H1 (cell line): ENCODE data around the gene ITSN1. TPM values are rescaled to one million over a fixed set of nuclear protein-coding genes. Genes with fewer than 3 reads are reported as not detected.

Experiments used
- CTCF ChIA-PET: fragments of 300-600 bp; sonication (Branson Sonifier 250); formaldehyde crosslinking; loops from one replicate; lab custom pipeline; 2021; ENCODE audit not compliant: partially characterized antibody; lab: Charles Lee
- POLR2A ChIA-PET: fragments of 300-600 bp; sonication (Branson Sonifier 250); formaldehyde crosslinking; loops from one replicate; lab custom pipeline; 2021; ENCODE audit warnings: inconsistent platforms; ENCODE audit not compliant: partially characterized antibody; lab: Charles Lee
- DNase-seq, 2 experiments: peaks; one replicate each; pipeline versions ENCODE4 v3.0.0 to v3.0.0-alpha.2; 2010 to 2022; ENCODE audit warnings: low spot score in 2 of 2, low read depth in 1 of 2, mixed read lengths in 1 of 2
- FAIRE-seq: peaks from 2 replicates; lab custom pipeline; 2011; peaks lifted over from hg19 to GRCh38; lab: Jason Lieb, UNC
- H2AFZ ChIP-seq: 2 replicates; pipeline ENCODE4 v1.8.1; 2012; ENCODE audit warnings: low read length, inconsistent platforms
- H2AK5ac ChIP-seq: 2 replicates; pipeline ENCODE4 v1.6.1; 2013; ENCODE audit warnings: low read depth, low read length
- H2BK120ac ChIP-seq: replicated peaks from 2 replicates; pipeline ENCODE3; 2013; ENCODE audit warnings: low read depth, low read length, inconsistent platforms
- H2BK12ac ChIP-seq: 2 replicates; pipeline ENCODE4 v1.6.1; 2013; ENCODE audit warnings: low read depth, low read length
- H2BK15ac ChIP-seq: 2 replicates; pipeline ENCODE4 v1.6.1; 2013; ENCODE audit warnings: low read length
- H2BK20ac ChIP-seq: 2 replicates; pipeline ENCODE4 v1.6.1; 2013; ENCODE audit warnings: low read length
- H2BK5ac ChIP-seq: 2 replicates; pipeline ENCODE4 v1.6.1; 2013; ENCODE audit warnings: low read depth, low read length
- H3K14ac ChIP-seq: 2 replicates; pipeline ENCODE4 v1.6.1; 2013; ENCODE audit warnings: inconsistent platforms; ENCODE audit not compliant: insufficient read length
- H3K18ac ChIP-seq: 2 replicates; pipeline ENCODE4 v1.6.1; 2013; ENCODE audit warnings: low read length; ENCODE audit errors: extremely low read depth
- H3K23ac ChIP-seq: 2 replicates; pipeline ENCODE4 v1.6.1; 2013; ENCODE audit warnings: inconsistent platforms; ENCODE audit not compliant: insufficient read length
- H3K23me2 ChIP-seq: 2 replicates; pipeline ENCODE4 v1.6.1; 2013; ENCODE audit warnings: low read depth, low read length
- H3K27ac ChIP-seq: 2 replicates; pipeline ENCODE4 v1.6.1; 2011; ENCODE audit warnings: low read depth, low read length, inconsistent platforms
- H3K27me3 ChIP-seq, 4 experiments: replicated peaks in 1 of 4; 1 replicate in 1 of 4; 2 replicates in 3 of 4; pipeline versions ENCODE4 v1.6.1 to v1.8.1; 2011 to 2013; ENCODE audit warnings: low read length in 3 of 4, mild to moderate bottlenecking in 3 of 4, inconsistent platforms in 2 of 4, mixed read lengths in 2 of 4, moderate library complexity in 1 of 4; ENCODE audit not compliant: control insufficient read depth in 3 of 4, insufficient read depth in 3 of 4; ENCODE audit errors: extremely low read depth in 1 of 4
- H3K36me3 ChIP-seq, 4 experiments: 2 replicates each; pipeline versions ENCODE4 v1.6.1 to v1.8.1; 2011 to 2013; ENCODE audit warnings: mild to moderate bottlenecking in 4 of 4, low read length in 3 of 4, moderate library complexity in 2 of 4, control low read depth in 1 of 4, inconsistent platforms in 1 of 4; ENCODE audit not compliant: insufficient read depth in 4 of 4, control insufficient read depth in 2 of 4
- H3K4ac ChIP-seq: replicated peaks from 2 replicates; pipeline ENCODE3; 2013; ENCODE audit warnings: low read length, low read depth, mixed read lengths, inconsistent platforms; ENCODE audit not compliant: insufficient read length
- H3K4me1 ChIP-seq, 4 experiments: replicated peaks in 1 of 4; 1 replicate in 1 of 4; 2 replicates in 3 of 4; pipeline versions ENCODE4 v1.6.1 to v1.8.1; 2011 to 2013; ENCODE audit warnings: low read length in 3 of 4, inconsistent platforms in 2 of 4, mixed read lengths in 1 of 4; ENCODE audit not compliant: insufficient read depth in 4 of 4, control insufficient read depth in 3 of 4
- H3K4me2 ChIP-seq, 2 experiments: 2 replicates each; pipeline versions ENCODE4 v1.6.1 to v1.8.1; 2011 to 2013; ENCODE audit warnings: low read depth in 2 of 2, low read length in 2 of 2, control low read depth in 1 of 2, inconsistent platforms in 1 of 2, mild to moderate bottlenecking in 1 of 2; ENCODE audit not compliant: insufficient read depth in 1 of 2
- H3K4me3 ChIP-seq, 4 experiments: fragments of 200-600, 300-600 bp in 1 of 4; sonication (generic), shearing (Covaris generic), sonication (Bioruptor Twin) in 1 of 4; 2 replicates each; pipeline versions ENCODE4 v1.5.1 to v1.8.1; 2011 to 2016; ENCODE audit warnings: low read length in 4 of 4, low read depth in 3 of 4, control low read depth in 2 of 4, inconsistent platforms in 2 of 4, mild to moderate bottlenecking in 2 of 4, mixed read lengths in 1 of 4, moderate library complexity in 1 of 4; ENCODE audit not compliant: insufficient read depth in 2 of 4; ENCODE audit errors: extremely low read depth in 1 of 4
- H3K56ac ChIP-seq: replicated peaks from 2 replicates; pipeline ENCODE3; 2013; ENCODE audit warnings: low read depth, mild to moderate bottlenecking, mixed read lengths, low read length, inconsistent platforms; ENCODE audit not compliant: insufficient read length
- H3K79me1 ChIP-seq: 2 replicates; pipeline ENCODE4 v1.6.1; 2013; ENCODE audit warnings: low read depth, low read length, control low read depth
- H3K79me2 ChIP-seq, 2 experiments: 2 replicates each; pipeline versions ENCODE4 v1.6.1 to v1.8.1; 2012 to 2013; ENCODE audit warnings: low read length in 2 of 2, mild to moderate bottlenecking in 2 of 2, inconsistent platforms in 1 of 2; ENCODE audit not compliant: insufficient read depth in 2 of 2, control insufficient read depth in 1 of 2
- H3K9ac ChIP-seq, 4 experiments: replicated peaks in 1 of 4; 1 replicate in 1 of 4; 2 replicates in 3 of 4; pipeline versions ENCODE4 v1.6.1 to v1.8.1; 2011 to 2013; ENCODE audit warnings: low read depth in 3 of 4, low read length in 3 of 4, control low read depth in 2 of 4, mild to moderate bottlenecking in 2 of 4, moderate library complexity in 2 of 4, inconsistent platforms in 1 of 4; ENCODE audit errors: extremely low read depth in 1 of 4
- H3K9me3 ChIP-seq, 2 experiments: 2 replicates each; pipeline versions ENCODE4 v1.6.1 to v1.8.1; 2012 to 2013; ENCODE audit warnings: mild to moderate bottlenecking in 2 of 2, moderate library complexity in 2 of 2, control low read depth in 1 of 2, inconsistent platforms in 1 of 2, low read depth in 1 of 2, low read length in 1 of 2, mixed read lengths in 1 of 2; ENCODE audit not compliant: insufficient read depth in 2 of 2
- H4K20me1 ChIP-seq, 2 experiments: replicated peaks in 1 of 2; 2 replicates each; pipeline versions ENCODE3 to v1.8.1; 2011 to 2013; ENCODE audit warnings: inconsistent platforms in 2 of 2, low read length in 2 of 2, mild to moderate bottlenecking in 1 of 2; ENCODE audit not compliant: insufficient read depth in 2 of 2, control insufficient read depth in 1 of 2
- H4K5ac ChIP-seq: 2 replicates; pipeline ENCODE4 v1.6.1; 2013; ENCODE audit warnings: low read length, low read depth, mixed read lengths, inconsistent platforms; ENCODE audit not compliant: insufficient read length
- H4K8ac ChIP-seq: 2 replicates; pipeline ENCODE4 v1.8.0; 2013; ENCODE audit warnings: mild to moderate bottlenecking, moderate library complexity, low read length, inconsistent platforms; ENCODE audit not compliant: insufficient read depth; ENCODE audit errors: extremely low read depth
- H4K91ac ChIP-seq: replicated peaks from 2 replicates; pipeline ENCODE3; 2013; ENCODE audit warnings: low read length, mixed read lengths, inconsistent platforms; ENCODE audit not compliant: insufficient read length
- CBX8 ChIP-seq: fragments of 300-800, 300-1000 bp; sonication (generic); IDR thresholded peaks from 2 replicates; pipeline ENCODE4 v1.7.1; 2016; ENCODE audit warnings: low read depth, low read length, borderline replicate concordance
- HDAC2 ChIP-seq, 2 experiments: fragments of 300-600 bp in 1 of 2; sonication (generic) in 1 of 2; IDR thresholded peaks; 2 replicates each; pipeline ENCODE4 v1.6.1; 2011 to 2012; ENCODE audit warnings: low read depth in 2 of 2, low read length in 2 of 2, mild to moderate bottlenecking in 2 of 2, moderate library complexity in 2 of 2, borderline replicate concordance in 1 of 2, inconsistent platforms in 1 of 2
- NANOG ChIP-seq: IDR thresholded peaks from 2 replicates; pipeline ENCODE4 v1.6.1; 2011; ENCODE audit warnings: low read length, low read depth, mild to moderate bottlenecking, inconsistent platforms; ENCODE audit not compliant: insufficient read depth, poor library complexity, severe bottlenecking
- POLR2AphosphoS5 ChIP-seq: IDR thresholded peaks from 2 replicates; pipeline ENCODE4 v1.6.1; 2011; ENCODE audit warnings: low read depth, low read length
- RAD21 ChIP-seq, 2 experiments: IDR thresholded peaks in 1 of 2; conservative IDR thresholded peaks in 1 of 2; 2 replicates each; pipeline ENCODE4 v1.6.1; 2011; ENCODE audit warnings: low read depth in 2 of 2, low read length in 2 of 2, improper control_type of control experiment in 1 of 2, inconsistent platforms in 1 of 2, mild to moderate bottlenecking in 1 of 2, moderate library complexity in 1 of 2
- RNF2 ChIP-seq: fragments of 200-900, 300-1000 bp; sonication (generic); IDR thresholded peaks from 2 replicates; pipeline ENCODE4 v1.7.1; 2016; ENCODE audit warnings: borderline replicate concordance, low read depth, mild to moderate bottlenecking, antibody characterized with exemption, low read length; ENCODE audit not compliant: poor library complexity, severe bottlenecking; ENCODE audit errors: missing control alignments
- RXRA ChIP-seq: IDR thresholded peaks from 2 replicates; pipeline ENCODE4 v1.6.1; 2011; ENCODE audit warnings: low read depth, mild to moderate bottlenecking, low read length, moderate library complexity; ENCODE audit not compliant: insufficient read depth
- SP4 ChIP-seq: IDR thresholded peaks from 2 replicates; pipeline ENCODE4 v1.6.1; 2012; ENCODE audit warnings: low read length, inconsistent platforms
- ZNF274 ChIP-seq: IDR thresholded peaks from 2 replicates; pipeline ENCODE4 v1.7.0; 2012; ENCODE audit warnings: low read length, borderline replicate concordance; ENCODE audit errors: extremely low read depth
- WGBS, 2 experiments: shearing (Covaris generic) in 1 of 2; methylation state at CpG; one replicate each; pipeline versions ENCODE4 v1.1.6 to v1.1.7; 2013 to 2015; ENCODE audit warnings: low lambda C conversion rate in 2 of 2, mixed read lengths in 2 of 2, inconsistent platforms in 1 of 2, low coverage in 1 of 2, missing lambda C conversion rate in 1 of 2; ENCODE audit not compliant: insufficient replicate concordance in 2 of 2, insufficient coverage in 1 of 2, insufficient read length in 1 of 2; ENCODE audit errors: extremely low coverage in 1 of 2, missing lambda C conversion rate in 1 of 2; 5-methylcytosine and 5-hydroxymethylcytosine counted together
- polyA plus RNA-seq, 7 experiments: library from polyadenylated mRNA; depleted of rRNA in 3 of 7; stranded (reverse) in 5 of 7; unstranded in 2 of 7; fragments of >200 nt in 5 of 7; fragments of 200-250 nt in 2 of 7; gene quantifications; 1 replicate in 5 of 7; 2 replicates in 1 of 7; 4 replicates in 1 of 7; pipeline versions ENCODE4 v1.2.1 to v1.2.3, GENCODE V29; 2011 to 2013; ENCODE audit warnings: missing spikeins in 2 of 7, mixed read lengths in 2 of 7
- total RNA-seq: library from RNA; stranded (reverse); fragmentation: NEBNext Ultra II Directional; extraction: Animal tissue kit (Norgen Biotek cat#: 25700); gene quantifications from 2 replicates; pipeline ENCODE4 v1.2.1, GENCODE V29; 2021
- TF ChIP-seq, protein P1 (sequence below): IDR thresholded peaks from 2 replicates; pipeline ENCODE4 v1.6.1; 2011; ENCODE audit warnings: low read depth, mild to moderate bottlenecking, low read length; ENCODE audit not compliant: insufficient read depth

Gene ITSN1
- total and polyA plus RNA-seq, 2 of the 8 experiments (the other 6 are each of a cell fraction or from before 2014, with no cell fraction given) = 60.8 to 78.1 TPM

DNA sequence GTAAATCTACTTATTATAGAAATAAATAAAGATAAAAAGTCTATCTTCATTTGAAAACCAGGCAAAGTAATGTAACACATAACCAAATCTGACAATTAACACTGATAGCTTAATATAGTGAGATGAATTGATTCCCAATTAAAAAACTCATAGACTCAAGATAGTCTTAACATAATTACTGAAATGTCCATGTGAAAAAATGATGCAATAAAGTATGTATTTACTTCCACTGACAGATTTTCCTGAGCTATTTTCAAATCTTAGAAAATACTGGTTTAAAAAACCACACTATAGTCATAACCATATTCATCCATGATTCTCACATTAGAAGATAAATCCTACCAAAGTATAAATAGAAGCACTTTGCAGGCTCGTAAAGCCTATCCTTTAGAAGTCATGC is 44.2 kb upstream of the ITSN1 start:
- Histone ChIP-seq H3K9ac (no peak overlapping the region), H3K4me3 (no peak overlapping the region), H2BK20ac (no peak overlapping the region), H3K56ac (no peak overlapping the region), H3K18ac (no peak overlapping the region), H2BK12ac (no peak overlapping the region), H3K23me2 (no peaks in the 10 kb centered on the region), H4K8ac (no peak overlapping the region), H4K20me1 (no peaks in the 10 kb centered on the region), H2AFZ (no peak overlapping the region), H3K79me1 (no peaks in the 10 kb centered on the region), H4K91ac (no peak overlapping the region), H2BK120ac (no peak overlapping the region), H3K4me1 (no peaks in the 10 kb centered on the region), H2BK15ac (no peak overlapping the region), H3K14ac (no peak overlapping the region), H3K23ac (no peak overlapping the region)
- POLR2A ChIA-PET = interaction anchor here (1.0 to 1.6 kb wide), 2 partner anchors 9 to 55 kb away, joined by 3 read pairs; partner anchors contain the start of genes DONSON and SON
- CTCF ChIA-PET = interaction anchor here (0.7 kb wide), 1 partner anchor 278 kb away, joined by 3 read pairs; no protein-coding TSS in a partner anchor
- WGBS, 2 experiments = 93% methylated on average over 1 of the region's 1 CpG; no CpG with 5 or more reads in 1 of the 2 experiments
- no peak for FAIRE-seq
- TF ChIP-seq POLR2AphosphoS5 (no peak), RNF2 (no peak), RXRA (no peak), RAD21 (IDR thresholded peaks at IDR 0.05 in 1 of 2, conservative IDR thresholded peaks at IDR 0.05 in 1 of 2; ENCODE audit: low read depth in 2 of 2, low read length in 2 of 2) (no peak), SP4 (no peak), ZNF274 (no peak), NANOG (no peak), CBX8 (no peak), HDAC2 (IDR thresholded peaks at IDR 0.05; ENCODE audit: borderline replicate concordance in 1 of 2, low read depth in 2 of 2, low read length in 2 of 2) (no peak)
- TF ChIP-seq, protein P1, sequence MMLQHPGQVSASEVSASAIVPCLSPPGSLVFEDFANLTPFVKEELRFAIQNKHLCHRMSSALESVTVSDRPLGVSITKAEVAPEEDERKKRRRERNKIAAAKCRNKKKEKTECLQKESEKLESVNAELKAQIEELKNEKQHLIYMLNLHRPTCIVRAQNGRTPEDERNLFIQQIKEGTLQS = no peak
- TF ChIP-seq, all 59 proteins: peak for 0
- Histone ChIP-seq H2BK5ac (no peak overlapping the region), H2AK5ac (no peak overlapping the region), H3K79me2 (no peaks in the 10 kb centered on the region), H3K4ac (no peak overlapping the region), H4K5ac (no peak overlapping the region), H3K27me3 (no peaks in the 10 kb centered on the region), H3K27ac (no peak overlapping the region), H3K9me3 (no peaks in the 10 kb centered on the region), H3K36me3 (peaks cover 0 to 17% (median 8%) of the 10 kb centered on the region in 4 experiments; a peak in 5 of 8 replicates), H3K4me2 (no peak overlapping the region)
- no peak for DNase-seq
